K562 (cell line): ENCODE measurements around the gene COL15A1. TPM values are rescaled to one million over a fixed set of nuclear protein-coding genes. Genes with fewer than 3 reads are reported as not detected.

Source experiments
- ATAC-seq: fragments of 200-7000 bp; cut with Tn5 transposase; 3 replicates; pipeline ENCODE4 v1.9.1; 2020; ENCODE audit warnings: moderate library complexity
- BruUV-seq: library from RNA; stranded (reverse); fragments of 400-500 nt; replicated peaks from 2 replicates; lab custom pipeline; 2021; lab: Mats Ljungman, UMichigan
- CTCF ChIA-PET: fragments of 300-600 bp; formaldehyde crosslinking; extraction: SDS; loops from one replicate; lab custom pipeline; 2021; ENCODE audit warnings: low intra/inter-chr PET ratio; lab: Yijun Ruan, JAX
- POLR2A ChIA-PET: fragments of 300-600, 350-650 bp; sonication (Branson Sonifier 250); formaldehyde crosslinking; extraction: SDS; loops from one replicate; lab custom pipeline; 2021; ENCODE audit warnings: antibody characterized with exemption, inconsistent platforms; lab: Yijun Ruan, JAX
- DNase-seq, 4 experiments: peaks; one replicate each; pipeline versions ENCODE4 v3.0.0 to v3.0.0-alpha.2; 2011 to 2018; ENCODE audit warnings: low spot score in 3 of 4, mixed read lengths in 3 of 4; ENCODE audit errors: extremely low read depth in 1 of 4
- FAIRE-seq: peaks from 2 replicates; lab custom pipeline; 2011; peaks lifted over from hg19 to GRCh38; lab: Jason Lieb, UNC
- H2AFZ ChIP-seq: 2 replicates; pipeline ENCODE4 v1.6.0; 2011; ENCODE audit warnings: low read depth, low read length, control low read depth, inconsistent platforms
- H3K27ac ChIP-seq: fragments of 200-600 bp; 3 replicates; pipeline ENCODE4 v1.8.0; 2011; ENCODE audit warnings: low read depth, mild to moderate bottlenecking, control low read depth, inconsistent platforms, low read length, moderate library complexity, mixed read lengths; ENCODE audit errors: extremely low read depth
- H3K27me3 ChIP-seq, 2 experiments: fragments of 300-600 bp in 1 of 2; 2 replicates in 1 of 2; 3 replicates in 1 of 2; pipeline versions ENCODE4 v1.6.0 to v1.8.0; 2011; ENCODE audit warnings: inconsistent platforms in 2 of 2, low read length in 2 of 2, mild to moderate bottlenecking in 1 of 2, mixed read lengths in 1 of 2, moderate library complexity in 1 of 2; ENCODE audit not compliant: control insufficient read depth in 2 of 2, insufficient read depth in 2 of 2
- H3K36me3 ChIP-seq: fragments of 300-600 bp; 3 replicates; pipeline ENCODE4 v1.8.0; 2011; ENCODE audit warnings: mild to moderate bottlenecking, low read length, inconsistent platforms; ENCODE audit not compliant: control insufficient read depth, insufficient read depth
- H3K4me1 ChIP-seq, 2 experiments: fragments of 200-600 bp in 1 of 2; replicated peaks in 1 of 2; 2 replicates in 1 of 2; 3 replicates in 1 of 2; pipeline versions ENCODE4 v1.5.1 to v1.8.0; 2011; ENCODE audit warnings: inconsistent platforms in 2 of 2, low read length in 2 of 2, mild to moderate bottlenecking in 1 of 2, mixed read lengths in 1 of 2, moderate library complexity in 1 of 2; ENCODE audit not compliant: control insufficient read depth in 2 of 2, insufficient read depth in 2 of 2
- H3K4me2 ChIP-seq: 2 replicates; pipeline ENCODE4 v1.6.1; 2011; ENCODE audit warnings: low read length, control low read depth, inconsistent platforms, mixed read lengths; ENCODE audit not compliant: insufficient read depth
- H3K4me3 ChIP-seq: fragments of 200-600 bp; sonication (generic), shearing (Covaris generic); 2 replicates; pipeline ENCODE4 v1.5.1; 2016; ENCODE audit warnings: control low read depth, inconsistent platforms
- H3K79me2 ChIP-seq: fragments of 200-600 bp; 3 replicates; pipeline ENCODE4 v1.8.0; 2011; ENCODE audit warnings: low read length, inconsistent platforms; ENCODE audit not compliant: control insufficient read depth, insufficient read depth
- H3K9ac ChIP-seq, 2 experiments: 2 replicates each; pipeline versions ENCODE4 v1.6.0 to v1.6.1; 2011; ENCODE audit warnings: low read depth in 2 of 2, low read length in 2 of 2, control low read depth in 1 of 2, inconsistent platforms in 1 of 2, mild to moderate bottlenecking in 1 of 2, mixed read lengths in 1 of 2; ENCODE audit not compliant: insufficient read depth in 1 of 2
- H3K9me1 ChIP-seq: one replicate; pipeline ENCODE4 v1.6.0; 2011; ENCODE audit warnings: inconsistent platforms, mild to moderate bottlenecking, low read length, moderate library complexity; ENCODE audit not compliant: control insufficient read depth, insufficient read depth
- H3K9me3 ChIP-seq: replicated peaks from 2 replicates; pipeline ENCODE4 v1.5.1; 2011; ENCODE audit warnings: low read depth, low read length, inconsistent platforms; ENCODE audit not compliant: control insufficient read depth, insufficient read depth
- H4K20me1 ChIP-seq: replicated peaks from 2 replicates; pipeline ENCODE4 v1.6.1; 2011; ENCODE audit warnings: low read length, inconsistent platforms, mixed read lengths; ENCODE audit not compliant: control insufficient read depth, insufficient read depth
- BRF1 ChIP-seq: IDR thresholded peaks from 3 replicates; pipeline ENCODE4 v1.6.1; 2011; ENCODE audit warnings: borderline replicate concordance, mild to moderate bottlenecking; ENCODE audit not compliant: insufficient read length; ENCODE audit errors: extremely low read depth
- GTF2A2 ChIP-seq: IDR thresholded peaks from 2 replicates; pipeline ENCODE4 v1.6.1; 2016; ENCODE audit warnings: mild to moderate bottlenecking, missing genetic modification characterization, missing compliant biosample characterization
- PCBP1 ChIP-seq: fragments of 200-400 bp; formaldehyde crosslinking; IDR thresholded peaks from 2 replicates; pipeline ENCODE4 v1.6.1; 2018; ENCODE audit warnings: mild to moderate bottlenecking, low read depth, low read length; ENCODE audit not compliant: poor library complexity, severe bottlenecking
- RBM39 ChIP-seq: fragments of 200-400 bp; formaldehyde crosslinking; optimal IDR thresholded peaks from 2 replicates; pipeline ENCODE3; 2018; ENCODE audit warnings: low read depth, low read length
- SMARCB1 ChIP-seq: IDR thresholded peaks from 2 replicates; pipeline ENCODE4 v1.6.1; 2011; ENCODE audit warnings: improper control_type of control experiment, low read depth; ENCODE audit not compliant: insufficient read length
- ZBTB7A ChIP-seq: IDR thresholded peaks from 2 replicates; pipeline ENCODE4 v1.6.1; 2011; ENCODE audit warnings: low read depth, mild to moderate bottlenecking, low read length, moderate library complexity, borderline replicate concordance; ENCODE audit not compliant: control insufficient read depth
- ZNF354B ChIP-seq: fragments of 250-450 bp; sonication (Bioruptor Pico); IDR thresholded peaks from 2 replicates; pipeline ENCODE4 v1.4.0; 2020
- WGBS: fragments of 100-300 bp; shearing (Covaris generic); methylation state at CpG from one replicate; pipeline ENCODE4 v1.1.6; 2016; ENCODE audit warnings: low coverage, mixed read lengths; ENCODE audit not compliant: insufficient coverage; ENCODE audit errors: missing lambda C conversion rate; 5-methylcytosine and 5-hydroxymethylcytosine counted together
- in situ Hi-C: fragments of 300-500 bp; cut with MboI; formaldehyde crosslinking; loops from 4 replicates; pipeline ENCODE4 v1.15.0; 2018; ENCODE audit warnings: inconsistent platforms, mixed read lengths
- intact Hi-C: fragments of 100-400 bp; cut with micrococcal nuclease; formaldehyde crosslinking; loops from 2 replicates; pipeline ENCODE4 v1.14.2; 2022
- polyA plus RNA-seq, 8 experiments: library from polyadenylated mRNA; depleted of rRNA in 4 of 8; stranded (reverse) in 5 of 8; unstranded in 3 of 8; fragments of >200 nt; fragmentation: Nextera tagmentation in 2 of 8; fragmentation: Illumina TruSeq in 1 of 8; extraction: Ambion mirVana in 2 of 8; extraction: Trizol in 1 of 8; gene quantifications; 2 replicates each; pipeline versions ENCODE4 v1.2.1 to v1.2.3, GENCODE V29; 2011 to 2014; ENCODE audit warnings: inconsistent platforms in 1 of 8, missing spikeins in 1 of 8
- total RNA-seq, 7 experiments: library from RNA; depleted of rRNA in 6 of 7; stranded (reverse); fragments of >200 nt in 6 of 7; fragmentation: Illumina TruSeq in 2 of 7; extraction: Trizol in 2 of 7; gene quantifications; 2 replicates each; pipeline versions ENCODE4 v1.2.1 to v1.2.3, GENCODE V29; 2011 to 2021; ENCODE audit warnings: low replicate concordance in 1 of 7
- TF ChIP-seq, protein P1 (sequence below): fragments of 450-650 bp; formaldehyde crosslinking; IDR thresholded peaks from 2 replicates; pipeline ENCODE4 v1.4.0; 2020; ENCODE audit warnings: mild to moderate bottlenecking, mixed read lengths
- TF ChIP-seq, protein P2 (sequence below), 2 experiments: fragments of 450-650 bp; IDR thresholded peaks; 2 replicates each; pipeline ENCODE4 v1.6.1; 2016
- TF ChIP-seq, protein P3 (sequence below), 2 experiments: fragments of 450-650 bp; conservative IDR thresholded peaks; 2 replicates each; pipeline ENCODE4 v1.6.1; 2017; ENCODE audit warnings: mild to moderate bottlenecking in 2 of 2, moderate library complexity in 2 of 2

Gene COL15A1
- total and polyA plus RNA-seq, 9 of the 15 experiments (the other 6 are each of a cell fraction or from before 2014, with no cell fraction given), result 0.46 to 5.1 (median 2.6) TPM

GRCh38 chr9:98971915-98972223 is 28.2 kb downstream of the COL15A1 start:
- ChIA-PET CTCF (interaction anchor here (1.2 kb wide), 1 partner anchor 110 kb away, joined by 3 read pairs; no protein-coding TSS in a partner anchor), POLR2A (interaction anchor here (0.7 to 2.6 kb wide), 2 partner anchors 11 to 98 kb away, joined by 3 to 6 read pairs; no protein-coding TSS in a partner anchor)
- H4K20me1 ChIP-seq, result no peaks in the 10 kb centered on the region
- H2AFZ ChIP-seq, result peak overlapping the region; percentile 60
- H3K79me2 ChIP-seq, result no peaks in the 10 kb centered on the region
- WGBS, result 45% methylated on average over 6 of the region's 6 CpGs
- intact Hi-C loops (no loop called here), in situ Hi-C loops (no loop called here)
- no peak overlapping the region for H3K4me3 ChIP-seq
- DNase-seq (peak in 1 of 4 experiments; percentile 23), FAIRE-seq (no peak), ATAC-seq (peak; percentile 14)
- H3K9me3 ChIP-seq, result no peaks in the 10 kb centered on the region
- H3K36me3 ChIP-seq, result no peaks in the 10 kb centered on the region
- H3K9me1 ChIP-seq, result no peaks in the 10 kb centered on the region
- peak overlapping the region in 1 of 2 experiments; percentile 66; a peak in 1 of 4 replicates for H3K9ac ChIP-seq
- peaks cover 22 to 27% of the 10 kb centered on the region in 2 experiments; a peak in 4 of 5 replicates for H3K4me1 ChIP-seq
- H3K27me3 ChIP-seq, result no peaks in the 10 kb centered on the region
- TF ChIP-seq, protein P1, sequence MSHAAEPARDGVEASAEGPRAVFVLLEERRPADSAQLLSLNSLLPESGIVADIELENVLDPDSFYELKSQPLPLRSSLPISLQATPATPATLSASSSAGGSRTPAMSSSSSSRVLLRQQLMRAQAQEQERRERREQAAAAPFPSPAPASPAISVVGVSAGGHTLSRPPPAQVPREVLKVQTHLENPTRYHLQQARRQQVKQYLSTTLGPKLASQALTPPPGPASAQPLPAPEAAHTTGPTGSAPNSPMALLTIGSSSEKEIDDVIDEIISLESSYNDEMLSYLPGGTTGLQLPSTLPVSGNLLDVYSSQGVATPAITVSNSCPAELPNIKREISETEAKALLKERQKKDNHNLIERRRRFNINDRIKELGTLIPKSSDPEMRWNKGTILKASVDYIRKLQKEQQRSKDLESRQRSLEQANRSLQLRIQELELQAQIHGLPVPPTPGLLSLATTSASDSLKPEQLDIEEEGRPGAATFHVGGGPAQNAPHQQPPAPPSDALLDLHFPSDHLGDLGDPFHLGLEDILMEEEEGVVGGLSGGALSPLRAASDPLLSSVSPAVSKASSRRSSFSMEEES (CRISPR knock-in tag), result no peak
- TF ChIP-seq ZNF354B (no peak), PCBP1 (no peak), ZBTB7A (no peak), RBM39 (no peak), SMARCB1 (no peak), GTF2A2 (no peak), BRF1 (no peak)
- TF ChIP-seq, protein P2, sequence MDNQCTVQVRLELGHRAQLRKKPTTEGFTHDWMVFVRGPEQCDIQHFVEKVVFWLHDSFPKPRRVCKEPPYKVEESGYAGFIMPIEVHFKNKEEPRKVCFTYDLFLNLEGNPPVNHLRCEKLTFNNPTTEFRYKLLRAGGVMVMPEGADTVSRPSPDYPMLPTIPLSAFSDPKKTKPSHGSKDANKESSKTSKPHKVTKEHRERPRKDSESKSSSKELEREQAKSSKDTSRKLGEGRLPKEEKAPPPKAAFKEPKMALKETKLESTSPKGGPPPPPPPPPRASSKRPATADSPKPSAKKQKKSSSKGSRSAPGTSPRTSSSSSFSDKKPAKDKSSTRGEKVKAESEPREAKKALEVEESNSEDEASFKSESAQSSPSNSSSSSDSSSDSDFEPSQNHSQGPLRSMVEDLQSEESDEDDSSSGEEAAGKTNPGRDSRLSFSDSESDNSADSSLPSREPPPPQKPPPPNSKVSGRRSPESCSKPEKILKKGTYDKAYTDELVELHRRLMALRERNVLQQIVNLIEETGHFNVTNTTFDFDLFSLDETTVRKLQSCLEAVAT (IDR thresholded peaks at IDR 0.05), result no peak
- TF ChIP-seq, protein P3, sequence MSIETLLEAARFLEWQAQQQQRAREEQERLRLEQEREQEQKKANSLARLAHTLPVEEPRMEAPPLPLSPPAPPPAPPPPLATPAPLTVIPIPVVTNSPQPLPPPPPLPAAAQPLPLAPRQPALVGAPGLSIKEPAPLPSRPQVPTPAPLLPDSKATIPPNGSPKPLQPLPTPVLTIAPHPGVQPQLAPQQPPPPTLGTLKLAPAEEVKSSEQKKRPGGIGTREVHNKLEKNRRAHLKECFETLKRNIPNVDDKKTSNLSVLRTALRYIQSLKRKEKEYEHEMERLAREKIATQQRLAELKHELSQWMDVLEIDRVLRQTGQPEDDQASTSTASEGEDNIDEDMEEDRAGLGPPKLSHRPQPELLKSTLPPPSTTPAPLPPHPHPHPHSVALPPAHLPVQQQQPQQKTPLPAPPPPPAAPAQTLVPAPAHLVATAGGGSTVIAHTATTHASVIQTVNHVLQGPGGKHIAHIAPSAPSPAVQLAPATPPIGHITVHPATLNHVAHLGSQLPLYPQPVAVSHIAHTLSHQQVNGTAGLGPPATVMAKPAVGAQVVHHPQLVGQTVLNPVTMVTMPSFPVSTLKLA (conservative IDR thresholded peaks at IDR 0.05), result no peak
- peak overlapping the region; percentile 21; the same call in 1 of the 2 replicates for H3K4me2 ChIP-seq
- no peak overlapping the region for H3K27ac ChIP-seq
- BruUV-seq, result no TSS peak
